GM23338 (cell line): ENCODE measurements around the gene PGBD5. TPM values are rescaled to one million over a fixed set of nuclear protein-coding genes. Genes with fewer than 3 reads are reported as not detected.

Source experiments
- ATAC-seq: fragments of 200-7000 bp; cut with Tn5 transposase; 3 replicates; pipeline ENCODE4 v1.9.1; 2020
- DNase-seq: peaks from one replicate; pipeline ENCODE4 v3.0.0-alpha.2; 2015; ENCODE audit warnings: low spot score
- H2AFZ ChIP-seq: fragments of 200-600 bp; sonication (generic); 2 replicates; pipeline ENCODE4 v1.8.0; 2016; ENCODE audit warnings: antibody characterized with exemption, mild to moderate bottlenecking, moderate library complexity
- H3F3A ChIP-seq: fragments of 200-600 bp; sonication (generic); replicated peaks from 2 replicates; pipeline ENCODE4 v1.8.0; 2017; ENCODE audit warnings: antibody characterized with exemption, mixed run types, low read depth
- H3K27ac ChIP-seq: fragments of 200-600 bp; sonication (generic); 2 replicates; pipeline ENCODE4 v1.6.1; 2016; ENCODE audit warnings: low read depth
- H3K27me3 ChIP-seq: fragments of 200-600 bp; sonication (generic); 2 replicates; pipeline ENCODE4 v1.8.0; 2016; ENCODE audit warnings: mild to moderate bottlenecking, mixed run types, moderate library complexity; ENCODE audit not compliant: insufficient read depth
- H3K36me3 ChIP-seq: fragments of 200-600 bp; sonication (generic); 2 replicates; pipeline ENCODE4 v1.8.0; 2016; ENCODE audit warnings: mild to moderate bottlenecking; ENCODE audit not compliant: insufficient read depth
- H3K4me1 ChIP-seq: fragments of 200-600 bp; sonication (generic); 2 replicates; pipeline ENCODE4 v1.8.0; 2016; ENCODE audit warnings: mild to moderate bottlenecking, moderate library complexity; ENCODE audit not compliant: insufficient read depth
- H3K4me2 ChIP-seq: fragments of 200-600 bp; sonication (generic); 2 replicates; pipeline ENCODE4 v1.7.1; 2017; ENCODE audit warnings: mixed run types
- H3K4me3 ChIP-seq: fragments of 200-600 bp; sonication (generic); 2 replicates; pipeline ENCODE4 v1.6.1; 2016; ENCODE audit warnings: mixed run types
- H3K79me2 ChIP-seq: fragments of 200-600 bp; sonication (generic); replicated peaks from 2 replicates; pipeline ENCODE4 v1.8.0; 2017; ENCODE audit warnings: mild to moderate bottlenecking; ENCODE audit not compliant: insufficient read depth
- H3K9me2 ChIP-seq: fragments of 200-600 bp; sonication (generic); 2 replicates; pipeline ENCODE4 v1.8.0; 2017; ENCODE audit not compliant: insufficient read depth
- H4K20me1 ChIP-seq: fragments of 200-600 bp; sonication (generic); replicated peaks from 2 replicates; pipeline ENCODE4 v1.8.0; 2017; ENCODE audit warnings: mild to moderate bottlenecking; ENCODE audit not compliant: insufficient read depth
- H3K27ac Mint-ChIP-seq: 2 replicates; pipeline ENCODE4 v1.8.0; 2020; ENCODE audit warnings: inconsistent platforms, mild to moderate bottlenecking, moderate library complexity, mixed read lengths
- H3K27me3 Mint-ChIP-seq: 3 replicates; pipeline ENCODE4 v1.8.0; 2022; ENCODE audit warnings: low read depth, mild to moderate bottlenecking, moderate library complexity, mixed read lengths, inconsistent platforms; ENCODE audit not compliant: insufficient read depth, poor library complexity
- H3K36me3 Mint-ChIP-seq: 3 replicates; pipeline ENCODE4 v1.8.0; 2021; ENCODE audit warnings: low read depth, mild to moderate bottlenecking, inconsistent platforms, moderate library complexity, mixed read lengths
- H3K4me1 Mint-ChIP-seq: 3 replicates; pipeline ENCODE4 v1.8.0; 2020; ENCODE audit warnings: mild to moderate bottlenecking, inconsistent platforms, mixed read lengths
- H3K4me3 Mint-ChIP-seq: 3 replicates; pipeline ENCODE4 v1.8.0; 2021; ENCODE audit warnings: moderate library complexity, mild to moderate bottlenecking, inconsistent platforms, mixed read lengths
- H3K9me3 Mint-ChIP-seq: 3 replicates; pipeline ENCODE4 v1.8.0; 2020; ENCODE audit warnings: moderate library complexity, mild to moderate bottlenecking, inconsistent platforms, mixed read lengths
- CREB1 ChIP-seq: fragments of 250-450 bp; sonication (Bioruptor Pico); IDR thresholded peaks from 2 replicates; pipeline ENCODE4 v1.5.0; 2020; ENCODE audit warnings: low read depth, mild to moderate bottlenecking, moderate library complexity
- CTCF ChIP-seq, 2 experiments: fragments of 200-600 bp in 1 of 2; sonication (generic) in 1 of 2; conservative IDR thresholded peaks; 2 replicates each; pipeline versions ENCODE4 v1.5.1 to v1.6.1; 2016 to 2017; ENCODE audit warnings: antibody characterized with exemption in 2 of 2, low read depth in 2 of 2, mild to moderate bottlenecking in 2 of 2, moderate library complexity in 1 of 2
- ETS1 ChIP-seq: IDR thresholded peaks from 2 replicates; pipeline ENCODE4 v1.6.1; 2016; ENCODE audit warnings: antibody characterized with exemption
- EZH2 ChIP-seq: fragments of 200-600 bp; sonication (generic); IDR thresholded peaks from one replicate; pipeline ENCODE4 v1.8.0; 2017; ENCODE audit warnings: antibody characterized with exemption, mild to moderate bottlenecking, low read depth; ENCODE audit not compliant: unreplicated experiment
- EZH2phosphoT487 ChIP-seq: fragments of 200-600 bp; sonication (generic); IDR thresholded peaks from one replicate; pipeline ENCODE4 v1.8.1; 2018; ENCODE audit warnings: antibody characterized with exemption; ENCODE audit not compliant: unreplicated experiment
- JUNB ChIP-seq: IDR thresholded peaks from one replicate; pipeline ENCODE4 v1.6.1; 2016; ENCODE audit warnings: antibody characterized with exemption; ENCODE audit not compliant: unreplicated experiment
- NANOG ChIP-seq: IDR thresholded peaks from 2 replicates; pipeline ENCODE4 v1.6.1; 2016; ENCODE audit warnings: antibody characterized with exemption, borderline replicate concordance
- POLR2AphosphoS5 ChIP-seq: IDR thresholded peaks from 2 replicates; pipeline ENCODE4 v1.6.1; 2016; ENCODE audit warnings: antibody characterized with exemption, low read depth
- REST ChIP-seq: IDR thresholded peaks from one replicate; pipeline ENCODE4 v1.6.1; 2018; ENCODE audit warnings: antibody characterized with exemption; ENCODE audit not compliant: unreplicated experiment
- STAT1 ChIP-seq: IDR thresholded peaks from one replicate; pipeline ENCODE4 v1.6.1; 2016; ENCODE audit warnings: antibody characterized with exemption; ENCODE audit not compliant: unreplicated experiment
- ZNF114 ChIP-seq: fragments of 250-450 bp; sonication (Bioruptor Pico); IDR thresholded peaks from 2 replicates; pipeline ENCODE4 v1.5.0; 2020; ENCODE audit warnings: mild to moderate bottlenecking, moderate library complexity
- ZNF331 ChIP-seq: fragments of 250-450 bp; sonication (Bioruptor Pico); IDR thresholded peaks from 2 replicates; pipeline ENCODE4 v1.5.0; 2020; ENCODE audit warnings: low read depth, mild to moderate bottlenecking, moderate library complexity
- ZNF462 ChIP-seq: fragments of 250-450 bp; sonication (Bioruptor Pico); IDR thresholded peaks from 2 replicates; pipeline ENCODE4 v1.5.0; 2020; ENCODE audit warnings: mild to moderate bottlenecking, moderate library complexity
- polyA plus RNA-seq: library from polyadenylated mRNA; unstranded; fragments of >200 nt; fragmentation: Nextera tagmentation; extraction: Ambion mirVana; gene quantifications from 2 replicates; pipeline ENCODE4 v1.2.1, GENCODE V29; 2016
- total RNA-seq: library from RNA; depleted of rRNA; stranded (reverse); fragments of >200 nt; shearing (Covaris generic); gene quantifications from 2 replicates; pipeline ENCODE4 v1.2.3, GENCODE V29; 2014

Gene PGBD5
- total and polyA plus RNA-seq, 2 experiments from 2014 or later, result 3.4 to 16.6 TPM

GRCh38 chr1:230375780-230376179, 50.4 kb downstream of the PGBD5 start:
- Histone ChIP-seq H3K27ac (no peak overlapping the region), H4K20me1 (peaks cover 4% of the 10 kb centered on the region; the same call in 1 of the 2 replicates), H3F3A (no peaks in the 10 kb centered on the region), H3K4me2 (no peak overlapping the region), H3K79me2 (peaks cover 22% of the 10 kb centered on the region), H3K4me1 (peaks cover 5% of the 10 kb centered on the region; the same call in 1 of the 2 replicates), H3K4me3 (no peak overlapping the region), H3K27me3 (no peaks in the 10 kb centered on the region), H3K9me2 (0 out of 2 replicates have a peak, but pooled peaks cover 3% of the 10 kb centered on the region), H2AFZ (no peak overlapping the region), H3K36me3 (0 out of 2 replicates have a peak, but pooled peaks cover 4% of the 10 kb centered on the region)
- Mint-ChIP-seq H3K27ac (no peak overlapping the region; the same call in 1 of the 2 replicates), H3K9me3 (peaks cover 12% of the 10 kb centered on the region), H3K4me1 (peaks cover 35% of the 10 kb centered on the region), H3K36me3 (peaks cover 22% of the 10 kb centered on the region), H3K27me3 (no peaks in the 10 kb centered on the region), H3K4me3 (no peak overlapping the region)
- TF ChIP-seq POLR2AphosphoS5 (no peak), EZH2 (no peak), ZNF114 (CRISPR knock-in tag) (no peak), STAT1 (no peak), CTCF (conservative IDR thresholded peaks at IDR 0.05; ENCODE audit: low read depth in 2 of 2) (no peak), JUNB (no peak), REST (no peak), ZNF462 (no peak), ETS1 (no peak), EZH2phosphoT487 (no peak), NANOG (no peak), ZNF331 (CRISPR knock-in tag) (no peak), CREB1 (CRISPR knock-in tag) (no peak)
- DNase-seq (no peak), ATAC-seq (no peak)
